Retina (tissue), 1 donor: Measurements from ENCODE around the gene GAP43.

Experiments used
- DNase-seq: peaks from one replicate; pipeline ENCODE4 v3.0.0-alpha.2; 2016

Gene GAP43

DNA sequence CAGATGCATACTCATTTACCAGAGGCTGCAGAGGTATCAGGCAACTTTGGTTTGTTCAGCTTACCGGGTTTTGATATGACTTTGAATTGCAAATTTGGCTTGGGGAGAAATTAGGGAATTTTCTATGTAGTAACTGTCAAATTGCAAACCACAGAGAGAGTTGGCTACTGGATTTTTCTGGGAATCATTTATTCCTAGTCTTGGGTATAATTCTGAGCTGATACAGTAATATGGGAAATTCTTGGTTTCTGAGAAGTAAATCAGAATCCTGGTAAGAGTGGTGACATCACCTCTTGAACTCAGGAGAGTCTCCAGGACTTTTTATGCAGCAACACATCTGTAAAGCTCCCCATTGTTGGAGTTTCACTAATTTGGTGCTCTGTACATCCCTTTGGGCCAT is 39.0 kb downstream of the GAP43 start:
- no peak for DNase-seq

DNA sequence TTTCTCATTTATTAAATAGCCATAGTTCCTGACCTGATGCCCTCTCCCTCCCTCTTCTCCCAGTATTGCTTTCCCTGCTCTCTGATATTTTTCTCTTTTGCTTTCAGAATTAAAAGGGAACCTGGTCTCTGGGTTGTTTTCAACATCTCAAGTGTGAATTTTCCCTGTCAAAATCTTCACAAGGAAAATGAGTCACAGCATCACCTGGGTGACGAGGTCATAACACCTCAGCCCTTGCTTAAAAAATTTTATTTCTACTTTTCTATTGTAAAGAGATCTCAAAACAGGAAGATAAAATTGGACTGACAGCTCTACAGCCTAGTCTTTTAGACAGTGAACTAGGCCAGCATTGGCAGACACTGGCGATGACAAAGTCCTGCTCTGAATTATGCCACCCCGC is 40.1 kb downstream of the GAP43 start:
- no peak for DNase-seq

DNA sequence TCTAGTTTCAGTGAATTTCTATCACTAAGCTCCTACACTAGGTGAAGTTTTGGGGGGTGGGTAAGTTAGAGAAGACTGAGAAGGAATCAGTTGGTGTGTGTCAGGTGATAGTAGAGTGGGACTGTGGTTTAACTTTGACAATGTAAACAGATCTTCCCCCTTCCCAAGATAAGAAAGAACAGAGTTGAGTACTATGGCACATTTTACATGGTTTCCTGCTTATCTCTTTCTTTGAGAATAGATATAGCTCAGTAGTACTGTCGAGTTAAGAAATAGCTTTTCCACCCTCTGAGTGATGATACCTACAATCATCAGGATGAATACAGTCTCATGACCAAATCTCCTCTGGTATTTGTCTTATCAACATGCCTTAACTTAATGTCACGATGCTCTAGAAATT is 42.8 kb downstream of the GAP43 start:
- DNase-seq, result no peak

DNA sequence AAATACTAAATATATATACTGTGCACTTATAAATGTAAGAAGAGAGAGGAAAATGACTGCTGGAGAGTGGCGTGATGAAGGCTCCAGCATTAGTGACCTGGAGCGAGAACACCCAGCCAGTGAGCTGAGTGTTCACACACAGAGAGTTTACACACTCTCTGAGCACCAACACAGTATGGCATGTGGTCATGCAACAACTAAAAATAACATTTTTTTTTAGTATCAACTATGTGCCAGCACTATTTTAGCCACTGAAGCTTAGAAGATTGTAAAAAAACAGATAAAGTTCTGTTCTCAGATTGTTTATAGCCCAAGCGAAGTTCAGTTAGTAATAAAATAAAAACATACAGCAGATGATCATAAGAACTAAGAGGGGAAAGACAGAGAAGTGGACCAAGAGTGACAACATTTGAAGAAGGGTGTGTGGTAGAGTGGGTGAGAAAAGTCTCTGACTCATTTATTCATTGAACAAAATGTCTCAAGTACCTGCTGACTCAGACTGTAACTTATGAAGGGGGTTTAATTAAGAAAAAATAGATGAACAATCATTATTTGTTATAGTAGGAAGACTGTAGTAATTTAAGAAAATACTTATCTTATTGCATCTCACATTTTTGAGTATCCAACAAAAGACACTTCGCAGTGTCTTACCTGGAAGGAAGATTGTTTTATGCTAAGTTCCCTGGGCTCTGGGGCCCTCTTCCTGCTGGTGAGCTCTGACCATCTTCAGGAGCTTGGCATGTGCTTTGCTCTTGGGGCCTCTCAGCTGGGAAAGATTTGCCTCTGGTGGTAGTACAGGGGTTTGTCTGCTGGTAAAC is 43.8 kb downstream of the GAP43 start:
- no peak for DNase-seq

DNA sequence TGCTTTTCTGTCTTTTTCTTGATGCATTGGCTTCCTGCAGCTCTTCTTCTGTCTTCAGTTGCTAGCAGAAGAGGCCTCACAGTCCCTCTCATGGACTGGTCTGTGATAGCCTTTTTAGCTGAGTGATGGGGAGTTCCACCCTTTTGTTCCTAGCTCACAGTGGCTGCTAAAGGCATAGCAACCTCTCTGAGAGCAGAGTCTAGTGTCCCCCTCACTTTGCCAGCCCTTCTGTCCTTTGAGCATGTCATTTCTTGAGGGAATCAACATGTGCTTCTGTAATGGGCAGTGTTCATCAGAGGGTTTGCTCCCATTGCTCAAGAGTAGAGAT is 44.4 kb downstream of the GAP43 start:
- DNase-seq, result no peak

DNA sequence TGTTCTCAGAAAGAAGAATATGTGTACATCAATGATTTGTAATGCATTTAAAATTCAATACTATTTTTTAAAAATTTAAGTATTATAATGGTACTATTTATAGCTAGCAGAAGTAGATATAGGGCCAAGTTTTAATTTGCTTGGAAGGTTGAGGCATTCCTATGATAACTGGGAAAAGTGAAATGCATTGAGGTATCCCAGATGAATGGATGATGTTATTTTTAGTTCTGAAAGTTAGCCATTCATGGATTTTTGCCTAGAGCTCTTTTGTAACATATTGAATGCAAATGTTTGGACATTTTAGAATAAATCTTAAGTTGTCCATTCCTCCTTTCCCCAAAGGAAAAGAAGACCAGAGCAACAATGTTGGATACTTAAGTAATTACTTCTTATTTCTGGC is 47.6 kb downstream of the GAP43 start:
- no peak for DNase-seq

DNA sequence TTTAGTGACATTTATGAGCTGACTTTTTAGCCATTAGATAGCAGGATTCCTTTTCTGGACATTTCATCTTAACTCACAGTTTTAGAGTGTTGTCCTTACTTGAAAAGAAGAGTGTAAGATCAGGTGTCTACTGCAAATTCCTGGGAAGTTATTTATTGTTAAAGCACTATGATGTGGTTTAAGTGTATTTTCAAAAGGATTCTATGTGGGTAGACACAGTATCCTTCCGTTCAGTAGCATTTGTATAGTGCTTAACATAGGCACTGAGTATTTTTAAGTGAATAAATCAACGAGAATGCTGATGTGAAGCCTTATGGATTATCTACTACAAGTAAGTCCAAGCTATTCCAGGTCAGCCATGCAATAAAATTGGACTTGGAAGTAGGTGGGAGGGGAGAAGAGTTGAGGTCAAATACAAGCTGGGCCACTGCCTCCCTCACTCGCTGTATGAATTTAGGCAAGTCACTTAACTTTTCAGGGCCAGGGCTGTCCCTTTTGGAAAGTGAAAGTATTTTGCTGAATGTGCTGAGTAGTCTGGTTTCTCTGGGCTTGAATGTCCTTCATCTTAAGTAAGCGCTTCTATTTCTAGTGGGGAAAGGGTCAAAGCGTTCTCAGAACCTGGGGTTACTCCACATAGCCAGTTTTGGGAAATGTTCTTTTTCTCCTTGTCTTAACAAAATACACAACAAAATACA is 48.6 kb downstream of the GAP43 start:
- DNase-seq, result no peak

DNA sequence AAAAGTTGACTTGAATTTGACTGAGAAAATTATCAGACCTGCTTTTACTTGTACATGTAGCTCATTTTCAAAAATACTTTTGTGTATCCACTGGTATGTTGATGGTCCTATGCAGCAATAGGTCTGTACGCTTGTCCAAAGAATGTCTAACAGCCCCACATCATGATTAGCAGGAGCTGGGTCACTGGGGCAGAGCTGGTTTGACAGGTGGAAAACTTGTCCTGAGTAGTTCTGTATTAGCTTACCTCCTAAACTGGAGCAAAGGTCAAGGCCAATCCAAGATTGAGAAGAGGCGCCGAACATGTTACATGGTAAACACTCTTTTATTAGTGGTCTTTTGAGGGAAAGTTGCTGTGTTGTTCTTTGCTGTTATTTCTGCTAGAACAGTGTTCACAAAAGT is 50.6 kb downstream of the GAP43 start:
- DNase-seq, result no peak

DNA sequence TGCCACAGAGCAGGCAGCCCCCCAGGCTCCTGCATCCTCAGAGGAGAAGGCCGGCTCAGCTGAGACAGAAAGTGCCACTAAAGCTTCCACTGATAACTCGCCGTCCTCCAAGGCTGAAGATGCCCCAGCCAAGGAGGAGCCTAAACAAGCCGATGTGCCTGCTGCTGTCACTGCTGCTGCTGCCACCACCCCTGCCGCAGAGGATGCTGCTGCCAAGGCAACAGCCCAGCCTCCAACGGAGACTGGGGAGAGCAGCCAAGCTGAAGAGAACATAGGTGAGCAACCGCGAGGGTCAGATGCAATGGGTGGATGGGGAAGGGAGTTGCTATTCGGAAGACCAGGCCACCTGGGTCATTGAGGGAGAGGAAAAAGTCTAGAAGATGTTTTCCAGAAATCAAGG is 53.0 kb downstream of the GAP43 start:
- DNase-seq, result no peak

DNA sequence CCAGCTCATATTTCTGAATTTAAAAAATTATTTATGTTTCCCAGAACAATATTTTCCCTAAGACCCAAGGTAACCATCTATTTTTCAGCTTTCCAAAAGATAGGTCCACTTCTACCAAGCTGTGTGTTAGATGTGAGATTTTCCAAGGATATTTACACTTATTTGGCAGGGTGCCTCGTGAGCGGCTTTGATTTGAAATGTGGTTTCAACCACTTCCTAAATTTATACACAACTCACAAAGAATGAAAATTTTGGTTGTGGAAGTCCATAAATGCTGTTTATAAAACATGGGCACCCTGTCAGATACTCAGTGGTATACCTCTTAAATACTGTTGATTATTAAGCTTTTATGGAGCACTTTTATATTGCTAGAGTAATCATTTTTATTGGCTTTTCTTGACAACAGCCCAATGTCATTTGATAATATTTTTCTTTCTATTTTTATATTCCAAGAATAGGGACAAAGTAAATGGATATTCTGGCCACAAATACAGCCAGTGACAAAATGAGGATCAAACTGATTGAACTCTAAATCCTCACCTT is 57.6 kb downstream of the GAP43 start:
- DNase-seq, result no peak

DNA sequence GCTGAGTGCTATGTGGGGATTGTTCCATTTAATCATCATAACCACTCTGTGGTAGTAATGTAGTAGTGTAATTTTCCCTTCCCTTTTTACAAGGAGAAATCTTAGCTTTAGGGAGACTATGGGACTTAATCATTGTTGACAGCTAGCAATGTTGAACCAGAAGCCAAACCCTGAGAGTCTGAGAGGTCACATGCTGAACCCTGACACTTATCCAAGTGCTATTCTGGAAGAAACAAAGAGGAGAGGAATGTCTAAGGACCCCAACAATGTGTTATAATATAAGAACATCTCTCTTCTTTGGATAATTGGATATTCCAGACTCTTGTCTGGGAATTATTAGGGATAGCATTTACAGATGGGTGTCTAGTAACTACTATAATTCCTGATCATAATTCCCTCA is 58.4 kb downstream of the GAP43 start:
- DNase-seq, result no peak

DNA sequence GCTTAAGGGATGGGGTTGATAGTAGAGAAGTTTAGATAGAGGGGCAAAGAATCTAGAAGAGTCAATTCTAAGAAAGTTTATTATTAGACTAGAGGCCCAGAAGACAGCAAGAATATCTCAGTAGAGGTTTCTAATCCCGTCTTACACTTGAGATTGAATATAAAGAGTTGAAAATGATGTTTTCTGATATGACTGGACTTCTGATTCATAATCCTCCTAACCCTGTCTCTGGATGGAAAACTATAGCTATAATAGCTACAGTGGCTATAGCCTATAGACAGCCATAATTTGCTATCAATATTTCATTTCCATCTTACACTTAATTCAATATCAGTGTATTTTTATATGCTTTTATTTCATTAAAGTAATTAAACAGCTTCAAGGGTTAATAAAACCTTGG is 60.0 kb downstream of the GAP43 start:
- DNase-seq, result no peak

DNA sequence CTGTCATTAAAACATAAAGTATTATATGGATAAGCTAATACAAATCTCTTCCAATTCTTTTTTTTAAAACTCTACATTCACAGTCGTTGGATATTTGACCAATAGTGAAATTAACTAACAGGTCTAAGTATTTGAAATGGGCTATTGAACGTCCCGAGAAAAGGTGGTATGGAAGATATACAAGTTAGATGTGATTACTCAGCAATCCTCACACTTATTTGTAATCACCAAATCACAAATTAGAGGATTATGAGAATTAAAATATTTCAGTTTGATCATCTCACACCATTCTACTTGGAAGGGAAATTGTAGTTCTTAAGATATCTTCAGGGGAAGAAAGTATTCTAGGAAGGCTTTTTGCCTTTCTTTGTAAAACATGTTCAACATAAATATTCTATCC is 60.5 kb downstream of the GAP43 start:
- DNase-seq, result no peak

DNA sequence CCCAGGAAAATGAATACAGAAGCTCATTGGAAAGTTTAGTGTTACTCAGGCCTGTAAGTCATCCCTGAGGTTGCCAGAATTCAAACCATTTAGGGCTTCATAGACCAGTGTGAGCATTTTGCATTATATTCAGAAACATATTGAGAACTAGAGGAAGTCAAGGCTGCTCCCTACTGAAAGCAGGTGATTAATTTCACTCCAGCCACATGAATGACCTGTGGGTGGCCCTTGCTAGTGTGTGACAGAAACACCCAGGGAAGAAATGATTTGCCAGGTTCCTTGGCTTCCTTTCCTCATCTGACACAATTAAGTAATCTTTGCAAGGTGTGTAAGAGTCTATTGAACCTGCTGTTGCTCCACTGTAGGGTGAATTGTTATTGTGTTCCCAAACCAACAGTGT is 61.8 kb downstream of the GAP43 start:
- DNase-seq, result no peak

DNA sequence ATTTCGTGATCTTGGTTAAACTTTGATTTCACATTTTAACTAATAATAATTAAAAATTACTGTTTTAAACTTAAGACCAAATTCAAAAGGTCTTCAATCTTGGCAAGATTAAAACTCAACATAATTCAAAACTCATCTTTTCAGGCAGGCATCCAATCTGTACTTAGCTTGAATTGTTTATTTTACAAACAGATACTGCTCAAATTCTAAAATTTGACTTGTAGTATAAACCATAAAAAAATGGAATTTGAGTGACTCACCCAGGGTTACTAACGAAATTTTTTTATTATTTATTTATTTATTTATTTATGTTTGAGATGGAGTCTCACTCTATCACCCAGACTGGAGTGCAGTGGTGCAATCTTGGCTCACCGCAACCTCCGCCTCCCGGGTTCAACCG is 64.4 kb downstream of the GAP43 start:
- DNase-seq, result no peak

DNA sequence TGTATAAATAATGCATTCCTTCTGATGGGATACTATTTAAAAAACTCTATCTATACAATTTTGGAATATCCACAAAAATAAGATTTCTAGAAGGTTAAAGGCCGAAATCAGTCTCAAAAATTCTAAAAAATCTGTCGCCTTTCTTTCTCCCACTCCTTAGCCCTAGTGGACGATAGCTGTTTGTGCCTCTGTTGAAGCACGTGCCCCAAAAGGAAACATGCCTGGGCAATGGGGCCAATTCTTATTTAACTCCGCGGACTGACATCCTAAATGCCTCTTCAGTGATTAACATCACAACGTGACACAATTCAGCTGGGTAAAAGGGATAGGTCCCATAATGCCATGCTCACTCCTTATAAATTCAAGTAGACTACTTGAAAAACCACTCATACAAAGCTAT is 65.1 kb downstream of the GAP43 start:
- no peak for DNase-seq

DNA sequence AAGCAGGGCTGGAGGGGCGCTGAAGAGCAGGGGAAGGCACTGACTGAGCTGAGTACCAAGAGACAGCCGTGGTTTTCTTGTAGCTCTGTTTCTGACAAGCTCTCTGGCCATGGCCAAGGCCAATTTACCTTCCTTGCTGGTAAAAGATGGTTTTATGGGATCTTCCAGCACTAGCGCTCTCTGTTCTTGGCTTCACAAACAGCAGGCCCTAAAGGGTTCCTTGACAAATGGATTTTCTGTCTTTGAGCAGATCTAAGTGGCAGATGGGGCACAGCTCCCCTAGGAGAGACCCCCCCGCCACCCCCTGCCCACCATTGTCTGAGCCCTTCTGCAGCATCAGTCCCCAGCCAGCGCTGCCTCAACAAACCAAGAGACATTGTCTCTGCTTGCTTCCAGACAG is 66.6 kb downstream of the GAP43 start:
- DNase-seq, result peak; percentile 28

DNA sequence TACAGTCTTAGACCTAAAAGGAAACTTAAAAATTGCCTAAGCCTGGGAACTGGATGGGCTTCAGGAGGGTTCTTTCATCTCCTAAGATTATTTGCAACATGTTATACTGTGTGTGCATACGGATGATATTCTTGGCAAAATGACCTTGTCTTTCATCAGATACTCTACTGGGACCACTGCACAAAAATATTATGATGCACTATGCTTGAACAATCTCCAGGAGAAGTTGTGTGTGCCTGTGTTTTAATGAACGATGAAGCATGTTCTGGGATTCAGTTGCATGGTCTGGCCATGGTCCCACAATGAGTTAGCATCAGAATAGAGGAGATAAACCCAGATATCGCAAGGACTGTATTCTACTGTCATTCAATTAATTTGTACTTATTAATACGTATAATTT is 68.7 kb downstream of the GAP43 start:
- DNase-seq, result no peak

DNA sequence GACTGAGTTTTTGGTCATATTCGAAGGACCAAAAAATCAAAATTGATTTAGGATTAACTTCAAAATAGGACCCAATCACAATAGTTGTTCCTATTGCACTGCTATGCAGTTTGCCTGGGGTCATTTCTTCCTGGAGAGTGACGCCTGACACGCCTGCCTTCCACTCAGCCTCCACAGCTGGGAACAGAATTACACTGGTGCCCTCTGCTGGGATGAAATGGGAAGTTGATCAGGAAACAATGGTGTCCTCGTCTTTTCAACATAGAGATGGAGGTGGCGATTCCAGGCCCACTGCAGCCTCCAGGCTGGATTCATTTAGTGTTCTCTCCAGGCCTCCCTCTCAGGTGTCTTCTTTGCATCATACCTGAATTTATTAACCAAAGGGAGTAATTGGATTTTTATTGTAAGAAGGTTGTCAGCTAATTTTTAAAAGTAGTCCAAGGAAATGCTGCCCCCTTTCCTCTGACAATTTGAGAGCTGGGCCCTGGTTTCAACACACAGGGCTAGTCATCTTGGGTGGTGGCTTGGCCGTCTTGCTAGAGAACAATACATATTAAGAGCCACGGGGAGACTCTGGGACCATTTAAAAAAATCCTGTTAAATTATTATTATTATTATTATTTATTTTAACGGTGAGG is 69.7 kb downstream of the GAP43 start:
- peak; percentile 90 for DNase-seq

DNA sequence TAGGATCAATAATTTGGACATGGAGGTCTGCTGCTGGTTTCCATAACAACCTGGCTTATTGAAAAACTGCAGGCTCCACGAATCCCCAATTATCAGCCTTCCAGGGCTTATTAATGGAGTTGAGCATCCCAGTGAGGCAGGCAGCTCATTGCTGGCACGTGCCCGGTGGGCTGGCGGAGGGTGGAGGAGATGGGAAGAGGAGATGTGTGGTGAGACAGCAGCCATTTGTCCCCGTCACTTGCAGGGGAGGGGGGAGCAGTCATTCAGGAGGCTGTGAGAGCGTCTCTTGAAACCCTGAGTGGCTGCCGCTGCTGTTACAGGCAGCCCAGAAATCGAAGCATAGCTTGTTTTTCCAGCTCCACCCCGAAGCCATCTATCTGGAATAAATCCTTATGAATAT is 70.6 kb downstream of the GAP43 start:
- peak; percentile 82 for DNase-seq

DNA sequence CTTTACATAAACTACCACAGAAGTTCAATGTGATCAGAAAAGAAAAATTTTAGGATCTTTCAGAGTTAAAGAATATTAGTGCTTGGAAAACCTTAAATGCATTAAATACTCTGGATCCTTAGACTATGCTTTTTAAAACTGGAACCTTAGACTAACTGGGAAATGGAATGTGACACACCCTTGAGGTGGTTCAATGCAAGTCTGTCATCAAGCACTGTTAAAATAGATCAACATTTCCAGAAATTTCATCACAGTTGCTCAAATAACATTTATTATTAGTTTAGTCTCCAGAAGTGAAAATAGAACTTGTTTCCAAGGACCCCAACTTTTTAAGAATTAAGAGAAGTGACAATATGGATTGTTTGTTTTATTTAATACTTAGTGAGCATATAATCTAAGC is 71.8 kb downstream of the GAP43 start:
- DNase-seq, result no peak

DNA sequence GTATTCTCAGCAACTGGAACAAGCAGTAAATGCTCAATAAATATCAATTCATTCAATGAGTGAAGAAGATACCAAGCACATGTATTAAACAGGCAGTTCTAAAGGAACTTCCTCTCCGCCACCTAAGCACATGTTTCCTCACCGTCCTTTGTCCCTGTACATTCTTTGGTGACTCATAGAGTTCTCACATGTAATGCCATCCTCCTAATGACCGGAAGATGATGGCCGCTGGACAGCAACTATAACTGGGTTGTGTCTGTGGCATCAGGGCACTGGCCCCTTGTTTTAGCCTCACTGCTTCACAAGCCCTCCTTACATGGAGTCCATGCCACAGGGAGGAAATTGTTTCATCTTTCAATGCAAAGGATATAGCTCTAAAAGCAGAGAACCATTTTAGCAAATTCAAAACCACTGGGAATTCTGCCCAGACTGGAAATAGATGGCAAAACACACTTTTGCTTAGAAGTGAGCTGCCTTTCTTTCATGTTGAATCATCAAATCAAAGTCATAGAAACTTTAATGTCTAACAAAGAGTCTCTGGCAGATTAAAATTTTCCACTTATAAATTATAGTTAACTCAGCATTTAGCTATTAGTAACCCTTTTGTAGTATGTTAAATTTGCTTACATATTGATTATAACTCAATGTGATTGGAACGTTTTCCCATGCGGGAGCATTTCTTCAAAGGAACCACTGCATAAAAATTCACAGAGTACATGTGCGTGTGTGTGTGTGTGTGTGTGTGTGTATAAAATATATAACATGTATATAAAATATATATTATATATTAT is 74.1 kb downstream of the GAP43 start:
- DNase-seq, result no peak
